ENCODE data around the gene KCNG2.

Gene KCNG2

DNA sequence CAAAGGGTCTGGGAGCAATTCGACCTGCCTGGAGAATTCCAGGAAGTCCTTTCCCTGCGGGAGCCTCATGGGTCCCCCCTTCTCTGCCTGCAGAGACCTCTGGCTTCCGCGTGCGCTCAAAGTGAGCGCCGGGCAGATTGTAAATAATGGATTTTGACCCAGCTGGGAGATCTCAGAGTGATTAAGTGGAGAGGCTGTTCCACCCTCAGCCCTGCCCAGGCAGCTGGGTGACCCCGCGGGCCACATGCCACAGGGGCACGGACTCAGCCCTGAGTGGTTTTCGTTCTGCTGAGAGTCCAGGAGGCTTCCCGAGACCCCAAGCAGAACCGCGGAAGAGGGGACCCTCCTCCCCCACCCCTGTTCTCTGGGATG lies 1.2 kb downstream of the KCNG2 start:
- no peak for DNase-seq (ENCODE audit: low read depth in 2 of 2)

GRCh38 chr18:79799619-79800370 lies 2.1 kb downstream of the KCNG2 start:
- no peak for DNase-seq (ENCODE audit: low read depth in 2 of 2)

DNA sequence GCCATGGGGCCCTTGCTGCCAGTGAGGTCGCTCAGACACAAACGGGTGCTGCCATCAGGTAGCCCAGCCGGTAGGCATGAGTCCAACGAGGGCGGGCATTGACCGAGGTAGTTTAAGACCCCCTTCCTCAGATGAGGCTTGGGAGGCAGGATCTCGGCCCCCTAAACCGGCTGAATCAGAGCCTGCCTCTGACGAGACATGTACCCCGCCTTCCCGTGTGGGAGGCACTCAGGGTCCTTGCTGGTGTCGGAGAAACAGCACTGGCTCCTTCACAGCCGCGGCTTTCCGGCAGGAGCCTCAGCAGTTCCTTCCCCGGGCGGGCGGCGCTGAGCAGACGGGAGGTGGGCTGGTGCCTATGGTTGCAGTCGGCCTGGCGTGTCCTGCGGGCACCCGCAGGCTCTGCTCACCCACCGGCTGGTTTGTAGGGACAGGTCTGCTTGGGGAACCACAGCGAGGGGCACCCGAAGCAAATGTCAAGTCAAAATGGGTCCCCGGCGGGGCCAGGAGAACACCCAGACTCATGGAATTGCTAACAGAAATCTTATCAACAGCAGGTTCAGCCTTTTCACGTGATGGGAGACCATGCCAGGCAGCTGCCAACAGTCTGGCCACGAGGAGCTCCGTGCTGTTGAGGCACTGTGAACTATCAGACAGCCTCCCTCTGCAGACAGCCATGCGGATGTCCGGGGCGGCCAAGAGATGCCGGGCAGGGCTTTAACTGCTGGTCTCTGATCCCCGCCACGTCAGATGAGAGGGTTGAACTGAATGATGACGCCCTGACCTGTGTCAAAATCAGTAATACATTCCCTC lies 2.8 kb downstream of the KCNG2 start:
- DNase-seq (ENCODE audit: low read depth in 2 of 2): no peak

DNA sequence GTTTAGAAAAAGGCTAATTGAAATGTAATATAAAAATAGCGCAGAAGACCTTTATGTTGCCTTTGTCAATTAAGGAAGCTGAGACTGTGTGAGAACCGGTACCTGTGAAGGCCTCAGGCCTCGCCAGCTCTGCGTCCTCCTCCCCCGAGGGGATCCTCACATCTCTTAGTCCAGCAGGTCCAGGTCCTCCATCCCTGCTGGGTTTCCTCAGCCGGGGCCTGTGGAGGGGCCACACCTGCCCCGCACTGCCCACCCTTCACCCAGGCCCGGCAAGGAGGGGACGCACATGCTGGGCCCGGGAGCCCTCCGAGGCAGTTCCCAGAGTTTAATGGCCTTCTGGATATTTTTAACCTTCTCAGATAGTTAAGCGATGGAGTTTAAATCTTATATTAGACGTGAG lies 3.5 kb downstream of the KCNG2 start:
- no peak for DNase-seq (ENCODE audit: low read depth in 2 of 2)

- no peak for DNase-seq (ENCODE audit: low read depth in 2 of 2)
These were observed 3.9 kb downstream of the KCNG2 start for GRCh38 chr18:79801641-79802040.

GRCh38 chr18:79802298-79802697 lies 4.6 kb downstream of the KCNG2 start:
- DNase-seq (ENCODE audit: low read depth in 2 of 2): no peak

- no peak for DNase-seq (ENCODE audit: low read depth in 2 of 2)
These were observed 5.9 kb downstream of the KCNG2 start for GRCh38 chr18:79803611-79804051.

GRCh38 chr18:79804130-79804787 lies 6.5 kb downstream of the KCNG2 start:
- DNase-seq (ENCODE audit: low read depth in 2 of 2): no peak

DNA sequence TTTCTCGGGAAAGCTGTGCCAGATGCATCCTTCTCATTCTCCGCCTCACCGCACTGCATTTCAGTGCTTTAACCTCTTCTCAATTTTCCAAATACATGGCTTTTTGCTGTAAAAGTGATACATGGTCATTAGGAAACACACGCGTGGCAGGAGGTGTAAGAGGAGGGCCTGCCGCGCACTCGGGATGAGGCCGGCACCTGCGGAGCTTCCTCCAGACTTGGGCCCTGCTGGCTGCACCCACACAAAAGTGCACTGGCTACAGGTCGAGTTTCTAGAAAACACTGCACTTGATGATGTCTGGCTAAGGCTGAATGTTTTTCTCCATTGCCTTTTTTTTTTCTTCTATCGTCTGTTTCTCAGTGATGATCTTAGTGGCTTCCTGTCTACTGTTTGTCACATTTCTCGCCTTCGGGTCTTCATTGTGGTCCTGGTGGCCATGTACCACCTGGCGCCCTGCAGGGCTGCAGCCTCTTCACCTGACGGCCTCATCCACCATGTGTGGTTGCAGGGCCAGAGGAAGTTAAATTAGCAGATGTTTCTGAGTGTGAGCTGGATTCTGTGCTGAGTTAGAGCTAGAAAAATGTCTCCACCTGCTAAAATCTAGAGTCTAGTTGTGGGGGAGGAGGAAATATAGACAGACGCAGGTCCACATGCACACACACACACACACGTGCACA lies 7.6 kb downstream of the KCNG2 start:
- DNase-seq (ENCODE audit: low read depth in 2 of 2): no peak

DNA sequence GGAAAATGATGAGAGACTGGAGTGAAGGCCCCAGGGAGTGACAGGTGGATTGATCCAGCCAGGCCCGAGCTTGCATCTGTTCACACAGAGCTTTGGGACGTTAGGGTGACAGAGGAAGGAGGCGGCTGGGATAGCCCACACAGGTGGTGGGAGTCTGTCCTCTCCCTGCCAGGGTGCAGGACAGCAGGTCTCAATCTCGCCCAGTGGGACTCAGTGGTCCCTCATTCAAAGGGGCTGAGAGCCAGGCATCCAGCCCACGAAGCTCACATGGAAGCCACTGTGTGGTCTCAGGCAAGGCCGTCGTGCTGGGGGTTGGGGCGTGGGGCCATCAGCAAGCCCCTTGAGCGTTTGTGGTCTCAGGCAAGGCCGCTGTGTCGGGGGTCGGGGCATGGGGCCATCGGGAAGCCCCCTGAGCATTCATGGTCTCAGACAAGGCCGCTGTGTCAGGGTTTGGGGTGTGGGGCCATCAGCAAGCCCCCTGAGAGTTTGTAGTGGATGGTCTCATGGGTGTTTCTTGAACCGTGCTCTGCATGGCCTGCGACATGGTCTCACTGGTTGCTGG lies 8.3 kb downstream of the KCNG2 start:
- DNase-seq (ENCODE audit: low read depth in 2 of 2): no peak

DNA sequence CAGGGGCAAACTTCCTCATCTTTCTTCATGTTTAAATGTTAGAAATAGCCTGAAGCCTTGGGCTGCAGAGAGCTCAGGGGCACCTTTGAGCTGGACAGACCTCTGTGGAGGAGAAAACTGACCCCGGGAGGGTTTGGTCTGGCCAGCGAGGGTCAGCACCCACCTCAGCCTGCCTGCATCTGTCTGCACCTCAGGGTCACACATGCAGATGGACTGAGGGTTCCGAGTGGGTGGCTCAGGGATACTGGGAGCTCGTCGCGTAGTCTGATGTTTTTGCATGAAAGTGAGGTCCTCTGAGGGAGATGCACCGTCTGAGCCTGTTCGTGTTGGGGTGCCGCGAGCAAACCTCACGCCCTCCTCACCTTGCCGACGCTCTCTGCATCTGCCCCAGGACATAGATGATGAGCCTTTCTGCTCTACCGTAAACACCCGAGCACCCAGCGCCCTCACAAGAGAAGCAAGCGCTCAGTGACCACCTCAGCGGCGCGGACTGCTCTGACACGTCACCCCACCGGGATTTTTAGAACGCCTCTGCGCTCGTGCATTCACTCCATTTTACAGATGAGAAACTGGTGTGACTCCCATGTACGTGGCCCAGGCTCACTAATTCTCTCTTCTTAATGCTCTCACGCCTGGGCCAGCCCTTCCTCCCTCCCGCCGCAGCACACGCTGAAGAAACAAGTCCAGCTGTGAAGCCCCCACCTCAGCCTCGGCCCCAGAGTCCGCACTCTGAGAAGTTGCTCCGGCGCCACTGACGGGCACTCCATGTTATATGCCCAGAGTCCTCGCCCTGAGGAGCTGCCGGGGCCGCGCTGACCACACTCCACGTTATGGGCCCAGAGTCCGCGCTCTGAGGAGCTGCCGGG lies 9.5 kb downstream of the KCNG2 start:
- DNase-seq (ENCODE audit: low read depth in 2 of 2): no peak

GRCh38 chr18:79809482-79810192 lies 11.9 kb downstream of the KCNG2 start:
- DNase-seq (ENCODE audit: low read depth in 2 of 2): no peak

- no peak for DNase-seq (ENCODE audit: low read depth in 2 of 2)
These were observed 14.3 kb downstream of the KCNG2 start for GRCh38 chr18:79812052-79812451.

GRCh38 chr18:79814373-79814772 lies 16.6 kb downstream of the KCNG2 start:
- DNase-seq (ENCODE audit: low read depth in 2 of 2): no peak

GRCh38 chr18:79815657-79816056 lies 17.9 kb downstream of the KCNG2 start:
- no peak for DNase-seq (ENCODE audit: low read depth in 2 of 2)

DNA sequence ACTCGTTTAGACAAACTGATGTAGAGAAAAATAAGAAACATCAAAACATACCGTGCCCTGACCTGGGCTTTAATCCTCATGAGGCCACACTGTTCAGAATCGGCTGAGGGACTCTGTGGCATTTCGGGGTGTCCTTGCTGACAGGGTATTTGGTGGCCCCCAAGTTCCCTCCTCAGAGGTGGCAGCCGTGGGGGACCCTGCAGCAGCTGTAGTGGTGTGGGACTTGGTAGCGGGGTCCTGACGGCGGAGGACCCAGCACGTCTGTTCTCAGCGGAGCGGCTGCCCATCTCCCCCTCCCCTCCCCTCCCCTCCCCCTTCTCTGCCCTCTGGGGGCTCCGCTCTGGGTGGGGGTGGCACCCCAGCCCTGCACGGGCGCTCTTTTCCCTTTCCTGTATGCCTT lies 18.4 kb downstream of the KCNG2 start:
- no peak for DNase-seq (ENCODE audit: low read depth in 2 of 2)

GRCh38 chr18:79816981-79817606 lies 19.4 kb downstream of the KCNG2 start:
- DNase-seq (ENCODE audit: low read depth in 2 of 2): no peak

GRCh38 chr18:79817607-79817998 lies 19.9 kb downstream of the KCNG2 start:
- DNase-seq (ENCODE audit: low read depth in 2 of 2): no peak

DNA sequence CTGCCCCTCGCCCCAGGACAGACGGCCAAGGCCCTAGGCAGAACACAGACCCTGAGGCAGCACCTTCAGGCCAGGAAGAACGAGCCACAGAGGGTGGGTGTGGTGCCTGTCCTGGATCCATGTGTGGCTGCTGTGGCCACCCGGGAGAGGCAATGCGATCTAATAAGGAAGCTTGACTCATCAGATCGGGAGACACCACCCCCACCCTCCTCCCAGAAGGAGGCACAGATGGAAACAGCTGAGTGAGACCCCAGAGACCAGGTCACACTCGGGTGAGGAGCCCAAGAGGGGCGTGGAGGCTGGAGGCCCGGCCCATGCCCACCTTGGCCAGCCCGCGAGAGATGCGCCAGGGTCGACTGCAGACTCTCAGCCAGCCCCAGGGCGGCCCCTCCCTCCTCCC lies 20.3 kb downstream of the KCNG2 start:
- no peak for DNase-seq (ENCODE audit: low read depth in 2 of 2)

- no peak for DNase-seq (ENCODE audit: low read depth in 2 of 2)
These were observed 20.9 kb downstream of the KCNG2 start for GRCh38 chr18:79818631-79819030.
